AG09319 (cell line): ENCODE measurements around the gene PBLD.

Experiments
- DNase-seq: peaks from one replicate; pipeline ENCODE4 v3.0.0-alpha.2; 2010; ENCODE audit warnings: low read depth; ENCODE audit errors: extremely low read depth
- CTCF ChIP-seq: IDR thresholded peaks from 2 replicates; pipeline ENCODE4 v1.5.1; 2011; ENCODE audit warnings: low read depth, mild to moderate bottlenecking, inconsistent platforms, low read length, moderate library complexity

Gene PBLD

GRCh38 chr10:68272833-68273232, 59.9 kb downstream of the PBLD start:
- no peak for DNase-seq
- no peak for TF ChIP-seq CTCF

DNA sequence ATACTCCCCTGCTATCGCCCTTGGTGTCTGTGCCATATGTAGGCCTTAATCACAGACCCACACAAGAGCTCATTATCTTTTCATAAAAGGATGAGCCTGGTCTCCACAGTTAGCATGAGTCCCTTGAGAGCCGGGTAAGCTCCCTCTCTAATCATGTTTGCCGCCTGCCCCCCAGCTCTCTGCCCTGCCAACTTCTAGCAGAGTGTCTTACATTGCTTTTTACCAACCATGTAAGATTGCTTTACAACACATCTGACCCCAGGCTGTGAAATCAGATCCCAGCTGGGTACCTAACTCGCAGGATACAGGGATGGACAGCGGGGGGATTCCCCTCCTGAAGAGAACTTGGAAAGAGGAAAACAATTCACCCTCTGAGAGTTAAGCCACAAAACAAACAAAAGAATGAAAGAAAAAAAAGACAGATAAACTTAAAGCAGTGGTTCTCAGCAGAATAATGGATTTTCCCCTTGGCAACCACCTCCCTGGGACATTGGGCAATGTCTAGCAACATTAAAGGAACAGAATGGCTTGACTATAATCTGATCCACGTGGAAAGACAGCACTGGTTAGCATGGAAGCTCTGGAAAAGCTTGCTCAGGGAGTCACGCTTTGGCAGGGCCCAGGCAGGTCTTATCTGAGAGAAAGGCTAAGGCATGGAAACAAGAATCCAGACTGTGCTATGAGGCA, 61.4 kb downstream of the PBLD start:
- no peak for TF ChIP-seq CTCF
- no peak for DNase-seq

DNA sequence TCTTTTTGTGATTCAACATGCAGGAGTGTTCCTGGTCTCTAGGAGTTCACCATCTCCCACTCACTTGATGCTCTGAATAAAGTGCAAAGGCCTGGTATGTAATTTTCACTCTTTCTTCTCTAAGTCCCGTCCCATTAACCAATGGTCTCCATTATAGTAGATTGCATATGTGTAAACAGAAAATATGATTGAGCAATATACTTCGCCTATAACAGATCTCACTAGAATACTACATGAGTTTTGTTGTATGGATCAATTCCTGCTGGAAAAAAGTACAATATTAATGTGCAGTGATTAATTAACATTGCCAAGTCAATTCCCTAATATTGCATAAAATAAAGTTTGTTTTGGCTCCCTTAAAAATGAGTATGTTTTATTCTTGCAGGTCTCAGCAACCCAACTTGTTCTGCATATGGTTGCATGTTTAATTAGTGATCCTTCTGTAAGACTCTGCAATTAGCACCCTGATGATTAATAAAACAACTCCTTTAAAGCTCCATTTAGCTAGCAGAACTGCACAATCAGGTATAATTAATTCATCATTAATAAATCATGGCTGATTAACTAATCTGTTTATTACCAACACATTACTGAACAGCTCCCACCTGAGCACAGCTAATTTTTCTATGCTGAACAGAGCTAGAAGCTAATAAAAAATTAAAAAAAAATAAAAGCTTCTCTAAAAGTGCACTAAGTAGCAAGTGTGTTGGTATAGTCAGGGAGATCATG, 63.0 kb downstream of the PBLD start:
- TF ChIP-seq CTCF = no peak
- DNase-seq = no peak

DNA sequence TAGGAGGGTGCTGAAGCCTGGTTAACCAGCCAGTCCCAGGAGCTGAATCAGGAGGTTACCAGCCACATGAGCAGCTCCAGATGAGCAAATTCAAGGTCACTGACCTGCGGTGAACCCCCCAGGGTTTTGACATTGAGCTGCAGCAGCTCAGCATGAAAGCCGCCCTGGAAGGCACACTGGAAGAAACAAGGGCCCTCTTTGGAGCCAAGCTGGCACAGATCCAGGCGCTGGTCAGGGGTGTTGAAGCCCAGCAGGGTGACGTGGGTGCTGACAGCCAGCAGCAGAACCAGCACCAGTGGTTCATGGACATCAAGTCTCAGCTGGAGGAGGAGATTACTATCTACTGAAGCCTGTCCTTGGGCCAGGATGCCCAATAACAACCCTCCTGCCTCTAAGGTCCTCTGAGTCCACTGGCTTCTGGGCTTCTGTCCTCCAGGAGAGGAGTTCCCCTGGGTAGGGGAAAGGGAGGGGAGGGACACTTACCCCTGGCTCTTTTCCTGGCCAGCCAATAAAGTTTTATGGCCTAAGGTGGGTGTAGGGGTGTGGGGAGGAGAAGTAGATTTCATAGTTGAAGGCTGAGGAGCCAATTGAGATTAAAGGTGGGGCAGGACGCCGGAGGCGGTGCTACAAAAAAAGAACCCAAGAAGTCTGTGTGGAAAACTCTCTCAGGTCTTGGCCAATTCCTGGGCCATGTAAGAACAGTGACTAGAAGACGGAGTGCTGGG, 71.4 kb downstream of the PBLD start:
- TF ChIP-seq CTCF = no peak
- DNase-seq = no peak

GRCh38 chr10:68253346-68253745, 79.4 kb downstream of the PBLD start:
- no peak for DNase-seq
- no peak for TF ChIP-seq CTCF

- no peak for TF ChIP-seq CTCF
- no peak for DNase-seq
These were observed 80.9 kb downstream of the PBLD start for GRCh38 chr10:68251625-68252495.
